Pancreas (tissue), 10 donors: ENCODE measurements around the gene RASGEF1B. TPM values are rescaled to one million over a fixed set of nuclear protein-coding genes. Genes with fewer than 3 reads are reported as not detected.

Experiments used
- ATAC-seq, 4 donors: fragments of 200-7000 bp; cut with Tn5 transposase; one replicate each; pipeline versions ENCODE4 v1.8.0 to v1.9.1; 2020; ENCODE audit warnings: mild to moderate bottlenecking in 4 of 4, moderate library complexity in 4 of 4
- DNase-seq, 6 donors: peaks; one replicate each; pipeline ENCODE4 v3.0.0-alpha.2; 2020
- FAIRE-seq: peaks from 2 replicates; lab custom pipeline; 2012; peaks lifted over from hg19 to GRCh38; lab: Jason Lieb, UNC
- H3K27ac ChIP-seq, 4 donors: fragments of 200-600 bp; sonication (generic); 1 replicate in 3 of 4; 2 replicates in 1 of 4; pipeline versions ENCODE4 v1.5.0 to v1.8.0; 2020
- H3K27me3 ChIP-seq, 4 donors: fragments of 200-600 bp; one replicate each; pipeline ENCODE4 v1.8.0; 2021
- H3K36me3 ChIP-seq, 3 donors: fragments of 200-600 bp; sonication (generic) in 1 of 3; one replicate each; pipeline versions ENCODE4 v1.5.0 to v1.8.0; 2020 to 2021
- H3K4me1 ChIP-seq, 3 donors: fragments of 200-600 bp; one replicate each; pipeline ENCODE4 v1.8.0; 2021
- H3K4me3 ChIP-seq, 4 donors: fragments of 200-600 bp; sonication (generic) in 2 of 4; one replicate each; pipeline versions ENCODE4 v1.5.0 to v1.8.0; 2020 to 2021
- H3K9me3 ChIP-seq, 4 donors: fragments of 200-600 bp; one replicate each; pipeline ENCODE4 v1.8.0; 2021
- CTCF ChIP-seq, 4 donors: fragments of 200-600 bp; sonication (generic) in 3 of 4; IDR thresholded peaks; one replicate each; pipeline versions ENCODE4 v1.5.0 to v1.8.0; 2021; ENCODE audit warnings: antibody characterized with exemption in 4 of 4
- WGBS, 2 donors: extraction: QIAGEN DNeasy Blood & Tissue Kit; methylation state at CpG; one replicate each; pipeline ENCODE4 v1.1.7; 2013; 5-methylcytosine and 5-hydroxymethylcytosine counted together
- intact Hi-C, 3 donors: fragments of 100-400 bp; cut with DNase I; formaldehyde crosslinking; loops; one replicate each; pipeline versions ENCODE4 v1.11.1 to v1.14.2; 2022
- polyA plus RNA-seq, 2 donors: library from polyadenylated mRNA; stranded (reverse); fragments of 200-250 nt; gene quantifications; one replicate each; pipeline ENCODE4 v1.2.3, GENCODE V29; 2013
- total RNA-seq, 6 donors: library from RNA; stranded (reverse); fragmentation: NEBNext Ultra II Directional in 4 of 6; extraction: Animal tissue kit (Norgen Biotek cat#: 25700) in 4 of 6; gene quantifications; one replicate each; pipeline versions ENCODE4 v1.2.1 to v1.2.4, GENCODE V29; 2021 to 2023
- donor health status: healthy with polysubstance abuse.
- donor health status: DM: no; HTN: no; CAD: no; lungs with moderate emphysema.
- donor health status: DM: no; HTN: no; CAD: no.
- donor health status: control.
- donor health status: control.
- donor health status: Bipolar disorder and iron deficiency.
- donor health status: DM: yes; HTN: yes; CAD: no.
- donor health status: DM: no; HTN: no; CAD: no.
- donor health status: DM: no; HTN: no; CAD: no.
- donor health status: DM: yes; HTN: yes; CAD: no.

RASGEF1B gene
- total and polyA plus RNA-seq, 8 donors, result 1.4 to 8.2 (median 3.4) TPM

GRCh38 chr4:81505004-81505598 is 33.4 kb upstream of the RASGEF1B start:
- no peaks in the 10 kb centered on the region for H3K9me3 ChIP-seq
- H3K4me3 ChIP-seq, result no peak overlapping the region
- DNase-seq, result peak in 1 of 6 donors; percentile 59
- peak overlapping the region in 2 of 4 donors; percentile 44 to 52 for H3K27ac ChIP-seq
- no peaks in the 10 kb centered on the region for H3K4me1 ChIP-seq
- no peak for TF ChIP-seq CTCF (IDR thresholded peaks at IDR 0.05)
- H3K36me3 ChIP-seq, result no peaks in the 10 kb centered on the region
- no peaks in the 10 kb centered on the region for H3K27me3 ChIP-seq
- intact Hi-C loops, result no loop called here
- peak in 3 of 4 donors; percentile 32 to 73 (median 71) for ATAC-seq
- FAIRE-seq, result no peak
- 79 to 91% methylated on average over 8 of the region's 8 CpGs for WGBS, 2 donors

- intact Hi-C loops, result no loop called here
These were observed 32.7 kb upstream of the RASGEF1B start for GRCh38 chr4:81504112-81505003.

GRCh38 chr4:81503586-81503985 is 31.9 kb upstream of the RASGEF1B start:
- Histone ChIP-seq H3K4me1 (no peaks in the 10 kb centered on the region), H3K4me3 (no peak overlapping the region), H3K36me3 (no peaks in the 10 kb centered on the region), H3K9me3 (no peaks in the 10 kb centered on the region), H3K27ac (no peak overlapping the region), H3K27me3 (no peaks in the 10 kb centered on the region)
- no peak for TF ChIP-seq CTCF (IDR thresholded peaks at IDR 0.05)
- 71 to 76% methylated on average over 4 of the region's 4 CpGs for WGBS, 2 donors
- intact Hi-C loops, result no loop called here
- FAIRE-seq (no peak), DNase-seq (no peak), ATAC-seq (no peak)

More at GRCh38 chr4:81504112-81505003, 32.7 kb upstream of the RASGEF1B start:
- no peaks in the 10 kb centered on the region for H3K36me3 ChIP-seq
- 79 to 86% methylated on average over 6 of the region's 6 CpGs for WGBS, 2 donors
- peak overlapping the region in 1 of 4 donors; percentile 48 for H3K27ac ChIP-seq
- TF ChIP-seq CTCF (IDR thresholded peaks at IDR 0.05), result no peak
- FAIRE-seq, result no peak
- no peak for DNase-seq
- H3K4me1 ChIP-seq, result no peaks in the 10 kb centered on the region
- no peak overlapping the region for H3K4me3 ChIP-seq
- no peaks in the 10 kb centered on the region for H3K9me3 ChIP-seq
- ATAC-seq, result peak in 2 of 4 donors; percentile 33 to 48
- no peaks in the 10 kb centered on the region for H3K27me3 ChIP-seq

GRCh38 chr4:81502564-81502963 is 30.9 kb upstream of the RASGEF1B start:
- 62 to 75% methylated on average over 4 of the region's 4 CpGs for WGBS, 2 donors
- FAIRE-seq, result no peak

More at GRCh38 chr4:81502564-81502963, 30.9 kb upstream of the RASGEF1B start:
- Histone ChIP-seq H3K9me3 (no peaks in the 10 kb centered on the region), H3K27ac (no peak overlapping the region), H3K4me1 (no peaks in the 10 kb centered on the region), H3K36me3 (no peaks in the 10 kb centered on the region), H3K27me3 (no peaks in the 10 kb centered on the region), H3K4me3 (no peak overlapping the region)
- no peak for TF ChIP-seq CTCF (IDR thresholded peaks at IDR 0.05)
- no peak for DNase-seq
- no peak for ATAC-seq
- intact Hi-C loops, result no loop called here
